H1 (cell line): Measurements from ENCODE around the gene SPIRE2. TPM values are rescaled to one million over a fixed set of nuclear protein-coding genes. Genes with fewer than 3 reads are reported as not detected.

Experiments
- CHD1 ChIP-seq: IDR thresholded peaks from 2 replicates; pipeline ENCODE4 v1.6.1; 2012; ENCODE audit warnings: low read depth, low read length, improper control_type of control experiment
- GABPA ChIP-seq: IDR thresholded peaks from 2 replicates; pipeline ENCODE4 v1.6.1; 2011; ENCODE audit warnings: mild to moderate bottlenecking, low read length, moderate library complexity, borderline replicate concordance; ENCODE audit not compliant: insufficient read depth
- GTF2F1 ChIP-seq: IDR thresholded peaks from 2 replicates; pipeline ENCODE4 v1.6.1; 2012; ENCODE audit warnings: low read depth, low read length, improper control_type of control experiment, borderline replicate concordance
- polyA plus RNA-seq, 7 experiments: library from polyadenylated mRNA; depleted of rRNA in 3 of 7; stranded (reverse) in 5 of 7; unstranded in 2 of 7; fragments of >200 nt in 5 of 7; fragments of 200-250 nt in 2 of 7; gene quantifications; 1 replicate in 5 of 7; 2 replicates in 1 of 7; 4 replicates in 1 of 7; pipeline versions ENCODE4 v1.2.1 to v1.2.3, GENCODE V29; 2011 to 2013; ENCODE audit warnings: missing spikeins in 2 of 7, mixed read lengths in 2 of 7
- total RNA-seq: library from RNA; stranded (reverse); fragmentation: NEBNext Ultra II Directional; extraction: Animal tissue kit (Norgen Biotek cat#: 25700); gene quantifications from 2 replicates; pipeline ENCODE4 v1.2.1, GENCODE V29; 2021

The SPIRE2 gene
- total and polyA plus RNA-seq, 2 of the 8 experiments (the other 6 are each of a cell fraction or from before 2014, with no cell fraction given) = 7.4 to 15.4 TPM

GRCh38 chr16:89826531-89827382 lies 1.5 kb upstream of the SPIRE2 start (continued):
- TF ChIP-seq CHD1 = no peak
- TF ChIP-seq GABPA = no peak
- TF ChIP-seq GTF2F1 = no peak
